ENCODE results near the gene FAM193B.

Gene FAM193B

DNA sequence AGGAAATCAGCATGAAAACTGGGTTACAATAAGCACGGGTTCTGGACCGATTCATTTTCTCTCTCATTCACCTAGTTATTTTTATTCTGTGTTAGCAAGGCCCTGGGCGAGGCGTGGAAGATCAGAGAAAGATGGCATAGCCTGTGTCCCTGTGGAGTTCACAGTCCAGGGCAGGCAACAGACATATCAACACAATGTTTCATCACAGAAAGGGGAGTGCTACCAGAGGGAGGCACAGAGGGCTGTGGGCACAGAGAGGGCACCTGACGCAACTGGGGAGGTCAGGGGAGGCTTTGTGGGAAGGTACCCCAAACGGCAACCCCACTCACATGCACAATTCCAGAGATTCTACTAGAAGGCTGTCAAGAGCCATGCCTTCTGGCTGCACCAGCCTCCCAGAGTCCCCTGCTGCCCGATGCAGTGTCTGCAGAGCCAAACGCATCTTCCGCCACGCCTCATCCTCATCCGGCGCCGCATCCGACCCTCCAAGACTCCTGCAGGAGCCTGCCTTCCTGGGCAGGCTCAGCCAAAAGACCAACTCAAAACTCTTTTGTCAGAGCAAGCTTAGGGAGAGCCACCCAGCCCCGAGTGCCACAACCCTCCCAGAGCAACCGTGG is 1.4 kb downstream of the FAM193B start:
- Histone ChIP-seq H3K9me2 (replicated peaks; ENCODE audit: control insufficient read depth, low read length) (no peaks in the 10 kb centered on the region), H3K27ac (ENCODE audit: low read depth, low read length) (no peak overlapping the region), H3K9me3 (ENCODE audit: control insufficient read depth, insufficient read depth, low read length) (no peaks in the 10 kb centered on the region), H3K4me1 (ENCODE audit: control insufficient read depth, low read length) (peaks cover 26% of the 10 kb centered on the region), H4K20me1 (ENCODE audit: control insufficient read depth, insufficient read depth, low read depth, low read length) (peaks cover 13% of the 10 kb centered on the region), H3K4me3 (ENCODE audit: low read length) (peak overlapping the region; percentile 73), H3F3A (ENCODE audit: control insufficient read depth, insufficient read depth) (no peaks in the 10 kb centered on the region; the same call in 1 of the 2 replicates), H3K4me2 (ENCODE audit: low read length) (peak overlapping the region; percentile 85), H3K79me2 (ENCODE audit: control insufficient read depth, low read length) (peaks cover 65% of the 10 kb centered on the region), H3K36me3 (ENCODE audit: control insufficient read depth, low read length) (peaks cover 37% of the 10 kb centered on the region), H3K27me3 (ENCODE audit: control insufficient read depth, low read length) (no peaks in the 10 kb centered on the region)
- TF ChIP-seq, protein P1, sequence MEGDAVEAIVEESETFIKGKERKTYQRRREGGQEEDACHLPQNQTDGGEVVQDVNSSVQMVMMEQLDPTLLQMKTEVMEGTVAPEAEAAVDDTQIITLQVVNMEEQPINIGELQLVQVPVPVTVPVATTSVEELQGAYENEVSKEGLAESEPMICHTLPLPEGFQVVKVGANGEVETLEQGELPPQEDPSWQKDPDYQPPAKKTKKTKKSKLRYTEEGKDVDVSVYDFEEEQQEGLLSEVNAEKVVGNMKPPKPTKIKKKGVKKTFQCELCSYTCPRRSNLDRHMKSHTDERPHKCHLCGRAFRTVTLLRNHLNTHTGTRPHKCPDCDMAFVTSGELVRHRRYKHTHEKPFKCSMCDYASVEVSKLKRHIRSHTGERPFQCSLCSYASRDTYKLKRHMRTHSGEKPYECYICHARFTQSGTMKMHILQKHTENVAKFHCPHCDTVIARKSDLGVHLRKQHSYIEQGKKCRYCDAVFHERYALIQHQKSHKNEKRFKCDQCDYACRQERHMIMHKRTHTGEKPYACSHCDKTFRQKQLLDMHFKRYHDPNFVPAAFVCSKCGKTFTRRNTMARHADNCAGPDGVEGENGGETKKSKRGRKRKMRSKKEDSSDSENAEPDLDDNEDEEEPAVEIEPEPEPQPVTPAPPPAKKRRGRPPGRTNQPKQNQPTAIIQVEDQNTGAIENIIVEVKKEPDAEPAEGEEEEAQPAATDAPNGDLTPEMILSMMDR (IDR thresholded peaks at IDR 0.05; ENCODE audit: low read depth, low read length, poor library complexity, severe bottlenecking), result no peak
- TF ChIP-seq EZH2phosphoT487 (IDR thresholded peaks at IDR 0.05; ENCODE audit: borderline replicate concordance, low read length), result no peak

GRCh38 chr5:177550122-177550521 is 4.2 kb downstream of the FAM193B start:
- Histone ChIP-seq H3K4me3 (ENCODE audit: low read length) (no peak overlapping the region), H3K9me2 (replicated peaks; ENCODE audit: control insufficient read depth, low read length) (no peaks in the 10 kb centered on the region), H3K27ac (ENCODE audit: low read depth, low read length) (no peak overlapping the region), H3F3A (ENCODE audit: control insufficient read depth, insufficient read depth) (no peaks in the 10 kb centered on the region), H3K27me3 (ENCODE audit: control insufficient read depth, low read length) (no peaks in the 10 kb centered on the region), H3K4me1 (ENCODE audit: control insufficient read depth, low read length) (peaks cover 18% of the 10 kb centered on the region), H3K36me3 (ENCODE audit: control insufficient read depth, low read length) (peaks cover 55% of the 10 kb centered on the region), H4K20me1 (ENCODE audit: control insufficient read depth, insufficient read depth, low read depth, low read length) (peaks cover 13% of the 10 kb centered on the region), H3K79me2 (ENCODE audit: control insufficient read depth, low read length) (peaks cover 86% of the 10 kb centered on the region), H3K9me3 (ENCODE audit: control insufficient read depth, insufficient read depth, low read length) (no peaks in the 10 kb centered on the region), H3K4me2 (ENCODE audit: low read length) (no peak overlapping the region)
- TF ChIP-seq EZH2phosphoT487 (IDR thresholded peaks at IDR 0.05; ENCODE audit: borderline replicate concordance, low read length), result no peak
- TF ChIP-seq, protein P1 (IDR thresholded peaks at IDR 0.05; ENCODE audit: low read depth, low read length, poor library complexity, severe bottlenecking), result no peak

GRCh38 chr5:177548495-177548894 is 5.9 kb downstream of the FAM193B start:
- peaks cover 14% of the 10 kb centered on the region for H3K4me1 ChIP-seq (ENCODE audit: control insufficient read depth, low read length)
- H3K9me3 ChIP-seq (ENCODE audit: control insufficient read depth, insufficient read depth, low read length), result no peaks in the 10 kb centered on the region
- no peak overlapping the region for H3K4me2 ChIP-seq (ENCODE audit: low read length)
- H3K4me3 ChIP-seq (ENCODE audit: low read length), result no peak overlapping the region
- 0 out of 2 replicates have a peak, but pooled peaks cover 4% of the 10 kb centered on the region for H3F3A ChIP-seq (ENCODE audit: control insufficient read depth, insufficient read depth)
- H3K27me3 ChIP-seq (ENCODE audit: control insufficient read depth, low read length), result no peaks in the 10 kb centered on the region
- H3K27ac ChIP-seq (ENCODE audit: low read depth, low read length), result no peak overlapping the region
- H4K20me1 ChIP-seq (ENCODE audit: control insufficient read depth, insufficient read depth, low read depth, low read length), result peaks cover 13% of the 10 kb centered on the region
- H3K36me3 ChIP-seq (ENCODE audit: control insufficient read depth, low read length), result peaks cover 65% of the 10 kb centered on the region
- H3K9me2 ChIP-seq (replicated peaks; ENCODE audit: control insufficient read depth, low read length), result no peaks in the 10 kb centered on the region
- peaks cover 88% of the 10 kb centered on the region for H3K79me2 ChIP-seq (ENCODE audit: control insufficient read depth, low read length)
- TF ChIP-seq, protein P1 (IDR thresholded peaks at IDR 0.05; ENCODE audit: low read depth, low read length, poor library complexity, severe bottlenecking), result no peak
- TF ChIP-seq EZH2phosphoT487 (IDR thresholded peaks at IDR 0.05; ENCODE audit: borderline replicate concordance, low read length), result no peak
